HepG2 (cell line): ENCODE measurements around the gene DHRS7. TPM values are rescaled to one million over a fixed set of nuclear protein-coding genes. Genes with fewer than 3 reads are reported as not detected.
A peak's percentile ranks its signal among the peaks of the same experiment; 100 is the strongest.

Source experiments
- BRF2 ChIP-seq: sonication (generic); formaldehyde crosslinking; IDR thresholded peaks from 2 replicates; pipeline ENCODE4 v1.8.1; 2022; ENCODE audit warnings: mild to moderate bottlenecking, missing genetic modification reagents
- CBX2 ChIP-seq, 2 experiments: fragments of 200-600 bp in 1 of 2; sonication (generic); formaldehyde crosslinking in 1 of 2; IDR thresholded peaks; 2 replicates each; pipeline versions ENCODE4 v1.7.0 to v1.8.1; 2018 to 2022; ENCODE audit warnings: low read depth in 2 of 2, low read length in 1 of 2, mild to moderate bottlenecking in 1 of 2, missing genetic modification reagents in 1 of 2
- CENPX ChIP-seq: sonication (generic); formaldehyde crosslinking; IDR thresholded peaks from 2 replicates; pipeline ENCODE4 v1.9.0; 2021; ENCODE audit warnings: mild to moderate bottlenecking, missing genetic modification reagents, moderate library complexity
- DDIT3 ChIP-seq: sonication (generic); formaldehyde crosslinking; IDR thresholded peaks from 2 replicates; pipeline ENCODE4 v1.4.0; 2020; ENCODE audit warnings: mild to moderate bottlenecking, missing genetic modification reagents
- HIVEP1 ChIP-seq: sonication (generic); formaldehyde crosslinking; IDR thresholded peaks from 2 replicates; pipeline ENCODE4 v1.4.0; 2020; ENCODE audit warnings: mild to moderate bottlenecking, missing genetic modification reagents
- MAF1 ChIP-seq: sonication (generic); formaldehyde crosslinking; IDR thresholded peaks from 2 replicates; pipeline ENCODE4 v1.5.0; 2020; ENCODE audit warnings: missing genetic modification reagents, borderline replicate concordance
- NCOA2 ChIP-seq: sonication (generic); formaldehyde crosslinking; IDR thresholded peaks from 2 replicates; pipeline ENCODE4 v1.8.0; 2022; ENCODE audit warnings: inconsistent platforms
- NONO ChIP-seq, 2 experiments: fragments of 450-650 bp in 1 of 2; sonication (generic) in 1 of 2; formaldehyde crosslinking in 1 of 2; IDR thresholded peaks in 1 of 2; conservative IDR thresholded peaks in 1 of 2; 2 replicates each; pipeline versions ENCODE4 v1.6.1 to v1.8.0; 2017 to 2022; ENCODE audit warnings: mild to moderate bottlenecking in 1 of 2, missing genetic modification reagents in 1 of 2, moderate library complexity in 1 of 2
- NR2C2 ChIP-seq: sonication (generic); formaldehyde crosslinking; IDR thresholded peaks from 2 replicates; pipeline ENCODE4 v1.4.0; 2020; ENCODE audit warnings: missing genetic modification reagents, mild to moderate bottlenecking, moderate library complexity, borderline replicate concordance
- NR2F1 ChIP-seq, 2 experiments: fragments of 450-650 bp in 1 of 2; formaldehyde crosslinking in 1 of 2; IDR thresholded peaks; 2 replicates each; pipeline versions ENCODE4 v1.5.0 to v1.6.1; 2016 to 2020; ENCODE audit warnings: mild to moderate bottlenecking in 1 of 2, missing compliant biosample characterization in 1 of 2, missing genetic modification reagents in 1 of 2, moderate library complexity in 1 of 2
- SRSF1 ChIP-seq: fragments of 200-400 bp; formaldehyde crosslinking; optimal IDR thresholded peaks from 2 replicates; pipeline ENCODE3; 2017; ENCODE audit warnings: mild to moderate bottlenecking, low read depth, low read length, moderate library complexity
- TOE1 ChIP-seq: sonication (generic); formaldehyde crosslinking; IDR thresholded peaks from 2 replicates; pipeline ENCODE4 v1.4.0; 2020; ENCODE audit warnings: mild to moderate bottlenecking, missing genetic modification reagents
- ZBTB4 ChIP-seq: sonication (generic); formaldehyde crosslinking; IDR thresholded peaks from 2 replicates; pipeline ENCODE4 v1.4.0; 2020; ENCODE audit warnings: missing genetic modification reagents, mild to moderate bottlenecking, borderline replicate concordance
- ZNF136 ChIP-seq: sonication (generic); formaldehyde crosslinking; IDR thresholded peaks from 2 replicates; pipeline ENCODE4 v1.8.1; 2022; ENCODE audit warnings: low read depth, mild to moderate bottlenecking, moderate library complexity, missing genetic modification reagents
- ZNF205 ChIP-seq: IDR thresholded peaks from 2 replicates; pipeline ENCODE4 v1.6.1; 2018; ENCODE audit warnings: missing biosample characterization, missing genetic modification reagents
- ZNF251 ChIP-seq: sonication (generic); formaldehyde crosslinking; IDR thresholded peaks from 2 replicates; pipeline ENCODE4 v1.9.0; 2021; ENCODE audit warnings: mild to moderate bottlenecking, missing genetic modification reagents
- ZNF275 ChIP-seq: sonication (generic); formaldehyde crosslinking; IDR thresholded peaks from 2 replicates; pipeline ENCODE4 v1.8.0; 2022; ENCODE audit warnings: missing genetic modification reagents, mild to moderate bottlenecking, inconsistent platforms, borderline replicate concordance
- ZNF335 ChIP-seq: sonication (generic); formaldehyde crosslinking; IDR thresholded peaks from 2 replicates; pipeline ENCODE4 v1.4.0; 2020; ENCODE audit warnings: missing genetic modification reagents
- ZNF44 ChIP-seq: sonication (generic); formaldehyde crosslinking; IDR thresholded peaks from 2 replicates; pipeline ENCODE4 v1.5.1; 2020; ENCODE audit warnings: mild to moderate bottlenecking, missing genetic modification reagents
- ZNF629 ChIP-seq: sonication (generic); formaldehyde crosslinking; conservative IDR thresholded peaks from 2 replicates; pipeline ENCODE4 v1.5.0; 2020; ENCODE audit warnings: missing genetic modification reagents
- ZNF709 ChIP-seq: sonication (generic); formaldehyde crosslinking; IDR thresholded peaks from 2 replicates; pipeline ENCODE4 v1.5.0; 2020; ENCODE audit warnings: mild to moderate bottlenecking, missing genetic modification reagents
- ZNF777 ChIP-seq: sonication (generic); formaldehyde crosslinking; IDR thresholded peaks from 2 replicates; pipeline ENCODE4 v1.4.0; 2020; ENCODE audit warnings: missing genetic modification reagents
- ZNF841 ChIP-seq: sonication (generic); formaldehyde crosslinking; IDR thresholded peaks from 2 replicates; pipeline ENCODE4 v1.8.1; 2023; ENCODE audit warnings: missing genetic modification reagents, borderline replicate concordance
- polyA plus RNA-seq, 8 experiments: library from polyadenylated mRNA; depleted of rRNA in 3 of 8; stranded (reverse) in 7 of 8; unstranded in 1 of 8; fragments of >200 nt; fragmentation: Illumina TruSeq in 4 of 8; extraction: Trizol in 4 of 8; gene quantifications; 2 replicates each; pipeline versions ENCODE4 v1.2.1 to v1.2.3, GENCODE V29; 2011 to 2016; ENCODE audit warnings: low read depth in 4 of 8, missing spikeins in 1 of 8, mixed read lengths in 1 of 8; ENCODE audit not compliant: insufficient read depth in 1 of 8
- total RNA-seq, 5 experiments: library from RNA; depleted of rRNA; stranded (reverse); fragments of >200 nt; fragmentation: Illumina TruSeq; extraction: Trizol; gene quantifications; 2 replicates each; pipeline ENCODE4 v1.2.3, GENCODE V29; 2016; ENCODE audit warnings: low read depth in 1 of 5

DHRS7 gene
- total and polyA plus RNA-seq, 2 of the 13 experiments (the other 11 are each of a cell fraction or from before 2014, with no cell fraction given): 20.8 to 44.4 TPM

GRCh38 chr14:60164712-60165546 lies at the start of gene DHRS7 (continued):
- TF ChIP-seq HIVEP1 (CRISPR knock-in tag) (peak; percentile 68; the same call in 1 of the 2 replicates), ZNF136 (CRISPR knock-in tag) (0 out of 2 replicates have a peak, but pooled peaks have one; percentile 46), ZNF251 (CRISPR knock-in tag) (no peak), TOE1 (no peak), NONO (IDR thresholded peaks at IDR 0.05) (no peak), NONO (CRISPR knock-in tag; conservative IDR thresholded peaks at IDR 0.05) (peak; percentile 86), DDIT3 (CRISPR knock-in tag) (no peak), CENPX (CRISPR knock-in tag) (no peak), ZNF44 (0 out of 2 replicates have a peak, but pooled peaks have one; percentile 40), ZNF629 (CRISPR knock-in tag) (0 out of 2 replicates have a peak, but pooled peaks have one; percentile 7), NR2F1 (CRISPR knock-in tag; IDR thresholded peaks at IDR 0.05) (no peak), ZNF709 (CRISPR knock-in tag) (peak; percentile 77; the same call in 1 of the 2 replicates), BRF2 (CRISPR knock-in tag) (no peak), ZNF841 (CRISPR knock-in tag) (no peak), ZNF275 (CRISPR knock-in tag) (no peak), NCOA2 (CRISPR knock-in tag) (peak; percentile 19; the same call in 1 of the 2 replicates), MAF1 (CRISPR knock-in tag) (no peak), CBX2 (IDR thresholded peaks at IDR 0.05; ENCODE audit: low read depth, low read length) (no peak), CBX2 (CRISPR knock-in tag; IDR thresholded peaks at IDR 0.05; ENCODE audit: low read depth) (no peak), ZNF335 (CRISPR knock-in tag) (no peak), ZNF777 (CRISPR knock-in tag) (peak; percentile 57; the same call in 1 of the 2 replicates), ZNF205 (no peak), ZBTB4 (CRISPR knock-in tag) (peak; percentile 68), NR2C2 (CRISPR knock-in tag) (no peak), SRSF1 (peak; percentile 71)
